Psoas muscle (tissue), 8 donors: ENCODE results near the gene TRIM38. TPM values are rescaled to one million over a fixed set of nuclear protein-coding genes. Genes with fewer than 3 reads are reported as not detected.

Experiments
- ATAC-seq, 4 donors: fragments of 200-7000 bp; cut with Tn5 transposase; one replicate each; pipeline ENCODE4 v1.9.1; 2020; ENCODE audit warnings: moderate library complexity in 3 of 4, mild to moderate bottlenecking in 2 of 4
- DNase-seq, 2 donors: peaks; one replicate each; pipeline ENCODE4 v3.0.0-alpha.2; 2020
- H3K27ac ChIP-seq: fragments of 200-600 bp; one replicate; pipeline ENCODE4 v1.8.0; 2022
- H3K27me3 ChIP-seq, 3 donors: fragments of 200-600 bp in 1 of 3; one replicate each; pipeline versions ENCODE4 v1.6.1 to v1.8.0; 2013 to 2022; ENCODE audit warnings: low read length in 2 of 3, mild to moderate bottlenecking in 2 of 3, moderate library complexity in 1 of 3; ENCODE audit not compliant: insufficient read depth in 3 of 3
- H3K36me3 ChIP-seq, 2 donors: fragments of 200-600 bp in 1 of 2; one replicate each; pipeline versions ENCODE4 v1.6.1 to v1.8.0; 2013 to 2022; ENCODE audit warnings: low read depth in 1 of 2, mild to moderate bottlenecking in 1 of 2, moderate library complexity in 1 of 2; ENCODE audit not compliant: insufficient read depth in 1 of 2
- H3K4me1 ChIP-seq: fragments of 200-600 bp; one replicate; pipeline ENCODE4 v1.8.0; 2022
- H3K4me3 ChIP-seq: fragments of 200-600 bp; one replicate; pipeline ENCODE4 v1.8.0; 2022; ENCODE audit warnings: mild to moderate bottlenecking
- H3K9me3 ChIP-seq: fragments of 200-600 bp; one replicate; pipeline ENCODE4 v1.8.0; 2022
- WGBS, 3 donors: extraction: QIAGEN DNeasy Blood & Tissue Kit; methylation state at CpG; one replicate each; pipeline versions ENCODE4 v1.1.6 to v1.1.7; 2013; 5-methylcytosine and 5-hydroxymethylcytosine counted together
- intact Hi-C, 2 donors: fragments of 100-400 bp; cut with DNase I; formaldehyde crosslinking; loops; one replicate each; pipeline versions ENCODE4 v1.11.0 to v1.14.2; 2022
- polyA plus RNA-seq, 3 donors: library from polyadenylated mRNA; stranded (reverse); fragments of 200-250 nt; gene quantifications; one replicate each; pipeline ENCODE4 v1.2.3, GENCODE V29; 2013
- total RNA-seq, 4 donors: library from RNA; stranded (reverse); fragmentation: NEBNext Ultra II Directional in 2 of 4; extraction: Animal tissue kit (Norgen Biotek cat#: 25700) in 2 of 4; gene quantifications; one replicate each; pipeline versions ENCODE4 v1.2.1 to v1.2.4, GENCODE V29; 2021 to 2023
- TF ChIP-seq, protein P1 (sequence below): fragments of 200-600 bp; IDR thresholded peaks from one replicate; pipeline ENCODE4 v1.8.0; 2022; ENCODE audit warnings: antibody characterized with exemption
- donor health status: healthy with polysubstance abuse.
- donor health status: DM: no; HTN: no; CAD: no; lungs with moderate emphysema.
- donor health status: Bipolar disorder and iron deficiency.
- donor health status: healthy.
- donor health status: DM: yes; HTN: yes; CAD: no.
- donor health status: DM: no; HTN: no; CAD: no.
- donor health status: DM: no; HTN: no; CAD: no.
- donor health status: DM: yes; HTN: yes; CAD: no.

The TRIM38 gene
- total and polyA plus RNA-seq, 7 donors: 1.4 to 7.3 (median 4.7) TPM

DNA sequence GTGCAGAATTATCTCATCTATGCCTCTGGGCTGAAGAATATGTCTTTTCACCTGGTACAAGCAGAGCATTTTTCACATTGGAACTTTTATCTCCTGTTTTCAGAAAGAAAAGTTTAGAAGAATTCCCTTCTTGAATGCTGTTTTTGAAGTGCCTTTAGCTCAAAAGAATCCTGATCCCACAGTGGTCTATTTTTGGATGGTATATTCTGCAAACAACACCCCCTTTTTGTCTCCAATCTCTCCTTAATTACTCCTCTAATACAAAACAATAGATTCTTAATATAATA is 66.9 kb downstream of the TRIM38 start:
- peaks cover 16% of the 10 kb centered on the region for H3K4me1 ChIP-seq
- TF ChIP-seq, protein P1, sequence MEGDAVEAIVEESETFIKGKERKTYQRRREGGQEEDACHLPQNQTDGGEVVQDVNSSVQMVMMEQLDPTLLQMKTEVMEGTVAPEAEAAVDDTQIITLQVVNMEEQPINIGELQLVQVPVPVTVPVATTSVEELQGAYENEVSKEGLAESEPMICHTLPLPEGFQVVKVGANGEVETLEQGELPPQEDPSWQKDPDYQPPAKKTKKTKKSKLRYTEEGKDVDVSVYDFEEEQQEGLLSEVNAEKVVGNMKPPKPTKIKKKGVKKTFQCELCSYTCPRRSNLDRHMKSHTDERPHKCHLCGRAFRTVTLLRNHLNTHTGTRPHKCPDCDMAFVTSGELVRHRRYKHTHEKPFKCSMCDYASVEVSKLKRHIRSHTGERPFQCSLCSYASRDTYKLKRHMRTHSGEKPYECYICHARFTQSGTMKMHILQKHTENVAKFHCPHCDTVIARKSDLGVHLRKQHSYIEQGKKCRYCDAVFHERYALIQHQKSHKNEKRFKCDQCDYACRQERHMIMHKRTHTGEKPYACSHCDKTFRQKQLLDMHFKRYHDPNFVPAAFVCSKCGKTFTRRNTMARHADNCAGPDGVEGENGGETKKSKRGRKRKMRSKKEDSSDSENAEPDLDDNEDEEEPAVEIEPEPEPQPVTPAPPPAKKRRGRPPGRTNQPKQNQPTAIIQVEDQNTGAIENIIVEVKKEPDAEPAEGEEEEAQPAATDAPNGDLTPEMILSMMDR: no peak
- H3K27ac ChIP-seq: no peak overlapping the region
- H3K27me3 ChIP-seq: peaks cover 3 to 64% (median 4%) of the 10 kb centered on the region in 3 donors
- H3K9me3 ChIP-seq: no peaks in the 10 kb centered on the region
- intact Hi-C loops: loop anchor here in 1 of 2 donors (10.0 kb wide), 2 partner anchors 505 to 1105 kb away; partner anchors contain the start of gene HMGN4
- no peak for ATAC-seq
- no peaks in the 10 kb centered on the region for H3K36me3 ChIP-seq
- no peak overlapping the region for H3K4me3 ChIP-seq
- no peak for DNase-seq

DNA sequence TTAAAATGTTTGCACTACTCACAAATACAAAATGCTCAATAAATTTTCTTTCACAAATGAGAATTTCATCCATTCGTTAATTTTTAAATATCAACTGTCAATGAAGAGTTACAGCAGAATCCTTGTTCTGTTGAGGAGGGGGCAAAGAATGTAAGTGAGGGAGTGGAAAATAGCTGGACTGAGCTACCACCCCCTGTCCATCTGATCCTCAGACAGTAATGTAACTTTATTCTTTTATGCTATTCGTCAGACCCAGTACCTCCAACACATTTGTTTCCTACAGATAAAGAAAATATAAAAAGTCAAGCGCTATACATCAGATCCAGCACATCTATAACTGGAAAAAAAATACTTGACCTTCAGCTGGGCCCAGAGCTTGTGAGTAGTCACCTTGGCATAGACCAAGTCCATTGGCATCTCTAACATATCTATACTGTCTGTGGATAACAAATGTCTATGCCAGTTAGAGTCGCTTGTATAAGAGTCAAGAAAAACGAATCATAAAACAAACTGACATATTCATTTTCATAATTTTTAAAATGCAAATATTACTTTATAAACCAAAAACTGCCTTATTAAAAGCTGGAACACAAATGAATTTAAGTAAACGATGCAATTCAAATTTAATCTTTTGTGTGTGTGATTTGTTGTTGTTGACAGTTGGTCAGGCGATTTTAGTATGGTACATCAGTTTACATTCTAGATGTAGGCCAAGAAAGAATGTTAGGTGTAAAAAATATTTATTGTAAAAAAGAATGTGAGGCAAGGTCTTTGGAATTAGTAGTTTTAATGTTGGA is 67.5 kb downstream of the TRIM38 start:
- intact Hi-C loops: loop anchor here in 1 of 2 donors (10.0 kb wide), 2 partner anchors 505 to 1105 kb away; partner anchors contain the start of gene HMGN4
- H3K27ac ChIP-seq: no peak overlapping the region
- WGBS, 3 donors: 78 to 80% (median 79%) methylated on average over 7 of the region's 7 CpGs
- DNase-seq (no peak), ATAC-seq (no peak)
- H3K4me3 ChIP-seq: no peak overlapping the region
- H3K9me3 ChIP-seq: no peaks in the 10 kb centered on the region
- peaks cover 16% of the 10 kb centered on the region for H3K4me1 ChIP-seq
- H3K27me3 ChIP-seq: peaks cover 4 to 68% (median 6%) of the 10 kb centered on the region in 3 donors
- TF ChIP-seq, protein P1: no peak
- no peaks in the 10 kb centered on the region for H3K36me3 ChIP-seq

- no peaks in the 10 kb centered on the region for H3K36me3 ChIP-seq
- 68 to 69% (median 68%) methylated on average over 3 of the region's 3 CpGs for WGBS, 3 donors
- H3K27ac ChIP-seq: no peak overlapping the region
- no peaks in the 10 kb centered on the region for H3K9me3 ChIP-seq
- H3K4me1 ChIP-seq: peaks cover 12% of the 10 kb centered on the region
- intact Hi-C loops: no loop called here
- no peak overlapping the region for H3K4me3 ChIP-seq
- DNase-seq (no peak), ATAC-seq (no peak)
- TF ChIP-seq, protein P1: no peak
- H3K27me3 ChIP-seq: peaks cover 4 to 69% (median 6%) of the 10 kb centered on the region in 3 donors
These were observed 68.1 kb downstream of the TRIM38 start for GRCh38 chr6:26030716-26031115.

DNA sequence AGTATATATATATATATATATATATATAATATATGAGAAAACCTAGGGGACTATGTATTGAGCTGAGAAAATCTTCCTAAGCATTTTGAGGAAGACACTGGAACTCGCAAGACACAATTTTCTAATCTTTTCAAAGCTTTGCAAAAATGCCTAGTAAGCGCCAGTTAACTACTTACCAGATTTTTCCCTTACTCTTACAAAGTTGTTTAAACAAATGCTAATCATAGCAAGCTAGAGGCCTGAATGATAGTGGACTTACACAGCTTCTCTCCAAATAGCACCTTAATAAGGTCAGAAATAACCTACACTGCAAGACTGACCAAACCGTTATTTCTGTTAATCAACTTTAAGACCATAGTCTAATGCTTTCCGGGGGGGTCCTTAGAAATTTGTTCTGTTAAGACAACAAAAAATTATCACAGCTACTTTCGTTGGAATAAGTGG is 68.6 kb downstream of the TRIM38 start:
- intact Hi-C loops: no loop called here
- no peak for DNase-seq
- H3K4me1 ChIP-seq: peaks cover 8% of the 10 kb centered on the region
- peaks cover 3 to 65% (median 6%) of the 10 kb centered on the region in 3 donors for H3K27me3 ChIP-seq
- TF ChIP-seq, protein P1: no peak
- no peaks in the 10 kb centered on the region for H3K36me3 ChIP-seq
- H3K9me3 ChIP-seq: no peaks in the 10 kb centered on the region
- ATAC-seq: no peak
- 38 to 49% (median 49%) methylated on average over 5 of the region's 5 CpGs for WGBS, 3 donors
- no peak overlapping the region for H3K27ac ChIP-seq
- peak overlapping the region; percentile 66 for H3K4me3 ChIP-seq
